Thoracic aorta (tissue), 2 donors: ENCODE measurements around the gene SERINC1. TPM values are rescaled to one million over a fixed set of nuclear protein-coding genes. Genes with fewer than 3 reads are reported as not detected.

Experiments
- ATAC-seq: fragments of 150-250 bp; one replicate; pipeline ENCODE4 v1.8.0; 2017; ENCODE audit warnings: low read depth; ENCODE audit not compliant: insufficient number of reproducible peaks, low FRiP score
- DNase-seq: peaks from one replicate; pipeline ENCODE4 v3.0.0-alpha.2; 2020; ENCODE audit warnings: low spot score
- H3K27ac ChIP-seq, 2 donors: fragments of 200-600 bp; sonication (generic); 1 replicate in 1 of 2; 2 replicates in 1 of 2; pipeline ENCODE4 v1.5.1; 2016; ENCODE audit warnings: mild to moderate bottlenecking in 2 of 2, moderate library complexity in 2 of 2
- H3K27me3 ChIP-seq: fragments of 200-600 bp; sonication (generic); replicated peaks from 2 replicates; pipeline ENCODE4 v1.6.0; 2016; ENCODE audit warnings: mild to moderate bottlenecking; ENCODE audit not compliant: insufficient read depth
- H3K36me3 ChIP-seq: fragments of 200-600 bp; sonication (generic); one replicate; pipeline ENCODE4 v1.5.1; 2016
- H3K4me1 ChIP-seq, 2 donors: fragments of 200-600 bp; sonication (generic); 1 replicate in 1 of 2; 2 replicates in 1 of 2; pipeline versions ENCODE4 v1.5.1 to v1.6.0; 2016; ENCODE audit warnings: low read depth in 2 of 2, mild to moderate bottlenecking in 1 of 2; ENCODE audit not compliant: control insufficient read depth in 1 of 2
- H3K4me3 ChIP-seq: fragments of 200-600 bp; sonication (generic); 2 replicates; pipeline ENCODE4 v1.5.1; 2016; ENCODE audit warnings: mild to moderate bottlenecking
- H3K9me3 ChIP-seq: fragments of 200-600 bp; sonication (generic); 2 replicates; pipeline ENCODE4 v1.5.1; 2016
- CTCF ChIP-seq: fragments of 200-600 bp; sonication (generic); IDR thresholded peaks from one replicate; pipeline ENCODE4 v1.5.1; 2019; ENCODE audit warnings: antibody characterized with exemption
- total RNA-seq, 2 donors: library from RNA; depleted of rRNA; stranded (reverse); fragments of >200 nt; gene quantifications; one replicate each; pipeline versions ENCODE4 v1.1.0 to v1.2.3, GENCODE V29; 2016

The SERINC1 gene
- total RNA-seq, 2 donors from 2014 or later, result 248 to 258 TPM

DNA sequence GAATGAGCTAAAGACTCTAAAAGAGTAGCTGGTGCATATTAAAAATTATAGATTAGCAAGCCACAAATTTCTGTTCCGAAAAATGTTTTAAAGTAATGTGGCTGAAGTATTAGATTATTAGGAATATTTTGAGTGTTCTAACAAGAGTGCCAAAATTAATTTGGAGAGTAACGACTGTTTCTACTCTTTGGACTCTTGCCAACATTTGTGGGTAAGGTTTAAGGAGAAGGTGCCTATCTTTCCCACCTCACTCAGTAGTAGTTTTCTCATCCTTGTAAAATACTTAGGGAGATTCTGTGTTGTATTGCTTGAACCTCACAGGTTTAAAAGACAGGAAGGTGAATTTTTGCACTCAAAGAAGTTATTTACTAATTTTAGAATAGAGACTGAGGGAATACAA lies 67.2 kb downstream of the SERINC1 start:
- Histone ChIP-seq H3K4me3 (no peak overlapping the region), H3K27me3 (no peaks in the 10 kb centered on the region), H3K9me3 (no peaks in the 10 kb centered on the region), H3K36me3 (no peaks in the 10 kb centered on the region), H3K27ac (no peak overlapping the region), H3K4me1 (peaks cover 0 to 20% of the 10 kb centered on the region in 2 donors)
- ATAC-seq (no peak), DNase-seq (no peak)
- no peak for TF ChIP-seq CTCF

DNA sequence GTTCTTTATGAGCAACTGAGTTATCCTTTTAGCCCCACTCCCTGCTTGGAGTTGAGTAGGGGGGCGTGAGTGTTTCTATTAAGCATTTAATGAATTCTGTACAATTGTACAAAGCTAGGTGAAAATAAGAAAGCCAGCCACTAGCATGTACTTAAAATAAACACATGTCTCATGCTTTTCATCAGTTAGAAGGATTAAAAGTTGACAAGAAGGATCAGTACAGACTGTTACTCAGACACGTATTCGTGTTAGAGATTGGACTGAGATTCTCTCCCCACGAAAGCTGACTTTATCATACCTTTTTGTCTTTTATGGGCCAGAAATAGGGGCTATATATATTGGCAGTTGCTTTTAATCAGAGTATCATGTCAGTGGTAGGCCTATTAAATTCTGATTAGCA lies 70.5 kb downstream of the SERINC1 start:
- Histone ChIP-seq H3K27ac (no peak overlapping the region), H3K9me3 (no peaks in the 10 kb centered on the region), H3K4me3 (no peak overlapping the region), H3K36me3 (no peaks in the 10 kb centered on the region), H3K27me3 (no peaks in the 10 kb centered on the region), H3K4me1 (peaks cover 3 to 20% of the 10 kb centered on the region in 2 donors)
- TF ChIP-seq CTCF, result no peak
- ATAC-seq (no peak), DNase-seq (no peak)

DNA sequence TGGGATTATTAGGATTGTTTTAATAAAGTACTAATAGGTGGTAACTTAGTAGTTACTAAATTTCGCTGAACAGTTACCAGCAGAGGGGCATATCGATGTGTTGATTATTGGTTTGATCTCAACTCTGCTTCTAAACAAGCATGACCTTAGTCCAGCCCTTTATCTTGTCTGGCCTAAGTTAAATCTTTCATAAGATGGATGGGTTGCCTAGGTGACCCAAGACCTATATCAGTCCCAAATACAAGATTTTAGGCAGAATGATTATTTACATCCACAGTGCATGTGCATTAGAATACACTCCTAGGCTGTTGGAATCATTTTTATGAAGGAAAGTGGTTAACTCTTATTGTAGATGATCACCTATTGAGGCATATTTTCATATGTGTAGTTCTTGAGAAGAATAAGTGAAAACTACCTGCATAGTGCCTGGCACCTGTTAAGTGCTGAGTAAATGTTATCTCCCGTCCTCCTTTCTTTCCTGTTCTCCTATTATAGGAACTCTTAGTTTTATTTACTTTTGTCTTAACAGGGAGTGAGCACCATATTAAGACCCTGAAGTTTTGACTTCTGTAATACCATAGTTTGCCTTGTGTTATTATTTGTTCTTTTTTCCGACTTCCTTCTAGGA lies 71.0 kb downstream of the SERINC1 start:
- Histone ChIP-seq H3K36me3 (no peaks in the 10 kb centered on the region), H3K4me1 (peaks cover 3 to 20% of the 10 kb centered on the region in 2 donors), H3K27me3 (no peaks in the 10 kb centered on the region), H3K4me3 (peak overlapping the region; percentile 99), H3K27ac (no peak overlapping the region), H3K9me3 (no peaks in the 10 kb centered on the region)
- DNase-seq (no peak), ATAC-seq (no peak)
- no peak for TF ChIP-seq CTCF

DNA sequence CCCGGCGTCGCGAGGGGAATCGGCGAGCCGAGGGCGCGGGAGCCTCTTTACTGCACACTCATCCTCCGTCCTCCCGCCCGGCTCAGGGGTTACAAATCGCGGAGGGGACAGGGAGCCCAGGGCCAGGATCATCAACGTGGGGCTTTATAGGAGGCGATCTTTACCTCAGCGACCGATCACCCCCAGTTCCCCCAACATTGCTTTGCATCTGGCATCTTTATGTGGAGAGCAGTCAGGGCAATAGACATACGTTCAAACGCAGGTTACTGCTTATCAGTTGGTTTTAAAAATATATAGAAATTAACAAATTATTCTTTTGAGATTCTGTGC lies 71.5 kb downstream of the SERINC1 start:
- H3K9me3 ChIP-seq, result no peaks in the 10 kb centered on the region
- peak; percentile 4 for DNase-seq
- no peak for TF ChIP-seq CTCF
- ATAC-seq, result no peak
- peaks cover 3 to 20% of the 10 kb centered on the region in 2 donors for H3K4me1 ChIP-seq
- H3K27ac ChIP-seq, result peak overlapping the region; percentile 57 to 75
- no peaks in the 10 kb centered on the region for H3K36me3 ChIP-seq
- no peaks in the 10 kb centered on the region for H3K27me3 ChIP-seq
- peak overlapping the region; percentile 99 for H3K4me3 ChIP-seq

GRCh38 chr6:122399348-122400120 lies 72.1 kb downstream of the SERINC1 start, which contains the start of gene HSF2:
Gene HSF2, plus strand, starts transcription at chr6:122399652. Its CDS starts 86 bp downstream, at chr6:122399738.
- Histone ChIP-seq H3K9me3 (no peaks in the 10 kb centered on the region), H3K27me3 (no peaks in the 10 kb centered on the region), H3K4me3 (peak within 1 kb of the TSS; percentile 99), H3K4me1 (peaks cover 3 to 20% of the 10 kb centered on the region in 2 donors), H3K36me3 (no peaks in the 10 kb centered on the region), H3K27ac (peak within 1 kb of the TSS; percentile 57 to 75)
- ATAC-seq, result peak; percentile 98
- peak; percentile 16 for TF ChIP-seq CTCF
- DNase-seq, result peak; percentile 84
